ENCODE measurements around the gene TSPAN2.

- TF ChIP-seq CTCF (IDR thresholded peaks at IDR 0.05) (no peak), POLR2AphosphoS5 (IDR thresholded peaks at IDR 0.05) (no peak)
These were observed 25.9 kb downstream of the TSPAN2 start for GRCh38 chr1:115063228-115063901.

Measured in gastroesophageal sphincter (tissue), 3 donors.